Liver (tissue), 9 donors: ENCODE measurements around the gene C18orf32. TPM values are rescaled to one million over a fixed set of nuclear protein-coding genes. Genes with fewer than 3 reads are reported as not detected.

Experiments used
- DNase-seq: peaks from one replicate; pipeline ENCODE4 v3.0.0-alpha.2; 2017; ENCODE audit warnings: low spot score
- H3K27ac ChIP-seq, 2 donors: one replicate each; pipeline ENCODE4 v1.7.0; 2013; ENCODE audit warnings: inconsistent platforms in 2 of 2, low read length in 2 of 2, control low read depth in 1 of 2, low read depth in 1 of 2, mild to moderate bottlenecking in 1 of 2
- H3K27me3 ChIP-seq, 4 donors: one replicate each; pipeline versions ENCODE4 v1.6.1 to v1.7.0; 2013; ENCODE audit warnings: low read length in 3 of 4, inconsistent platforms in 1 of 4, mild to moderate bottlenecking in 1 of 4, moderate library complexity in 1 of 4; ENCODE audit not compliant: control insufficient read depth in 4 of 4, insufficient read depth in 4 of 4
- H3K36me3 ChIP-seq, 4 donors: one replicate each; pipeline versions ENCODE4 v1.6.1 to v1.7.0; 2013; ENCODE audit warnings: low read length in 3 of 4, mild to moderate bottlenecking in 3 of 4, low read depth in 1 of 4, moderate library complexity in 1 of 4; ENCODE audit not compliant: control insufficient read depth in 4 of 4, insufficient read depth in 3 of 4
- H3K4me1 ChIP-seq, 4 donors: one replicate each; pipeline versions ENCODE4 v1.6.1 to v1.7.0; 2013; ENCODE audit warnings: low read length in 3 of 4, mild to moderate bottlenecking in 3 of 4, moderate library complexity in 1 of 4; ENCODE audit not compliant: control insufficient read depth in 4 of 4, insufficient read depth in 4 of 4
- H3K4me3 ChIP-seq, 3 donors: one replicate each; pipeline versions ENCODE4 v1.6.1 to v1.7.0; 2013; ENCODE audit warnings: low read length in 3 of 3, control low read depth in 1 of 3, low read depth in 1 of 3, mild to moderate bottlenecking in 1 of 3
- H3K9ac ChIP-seq, 2 donors: one replicate each; pipeline ENCODE4 v1.7.0; 2013; ENCODE audit warnings: low read length in 2 of 2, mild to moderate bottlenecking in 2 of 2, moderate library complexity in 2 of 2, control low read depth in 1 of 2, low read depth in 1 of 2
- H3K9me3 ChIP-seq, 4 donors: one replicate each; pipeline versions ENCODE4 v1.6.1 to v1.7.0; 2013; ENCODE audit warnings: low read length in 3 of 4; ENCODE audit not compliant: control insufficient read depth in 4 of 4
- ATF3 ChIP-seq: IDR thresholded peaks from 2 replicates; pipeline ENCODE4 v1.6.1; 2016; ENCODE audit warnings: antibody characterized with exemption
- CTCF ChIP-seq: fragments of 150-350 bp; IDR thresholded peaks from 2 replicates; pipeline ENCODE4 v1.5.1; 2017; ENCODE audit warnings: improper control_type of control experiment, low read depth, low read length; ENCODE audit not compliant: missing input control
- FOXA1 ChIP-seq: IDR thresholded peaks from 2 replicates; pipeline ENCODE4 v1.6.1; 2016; ENCODE audit warnings: antibody characterized with exemption
- FOXA2 ChIP-seq: IDR thresholded peaks from 2 replicates; pipeline ENCODE4 v1.6.1; 2016; ENCODE audit warnings: antibody characterized with exemption
- GABPA ChIP-seq, 2 donors: IDR thresholded peaks in 1 of 2; conservative IDR thresholded peaks in 1 of 2; 2 replicates each; pipeline ENCODE4 v1.6.1; 2016; ENCODE audit warnings: antibody characterized with exemption in 2 of 2, mild to moderate bottlenecking in 1 of 2, moderate library complexity in 1 of 2
- HNF4A ChIP-seq, 2 donors: conservative IDR thresholded peaks; 2 replicates each; pipeline ENCODE4 v1.6.1; 2016; ENCODE audit warnings: antibody characterized with exemption in 2 of 2, mild to moderate bottlenecking in 2 of 2
- HNF4G ChIP-seq: IDR thresholded peaks from 2 replicates; pipeline ENCODE4 v1.6.1; 2016; ENCODE audit warnings: antibody characterized with exemption
- JUND ChIP-seq, 2 donors: IDR thresholded peaks; 2 replicates each; pipeline ENCODE4 v1.6.1; 2016; ENCODE audit warnings: antibody characterized with exemption in 2 of 2
- NR2F2 ChIP-seq: IDR thresholded peaks from 2 replicates; pipeline ENCODE4 v1.6.1; 2016; ENCODE audit warnings: antibody characterized with exemption
- RAD21 ChIP-seq, 2 donors: IDR thresholded peaks; 2 replicates each; pipeline ENCODE4 v1.6.1; 2016; ENCODE audit warnings: antibody characterized with exemption in 2 of 2, mild to moderate bottlenecking in 2 of 2
- RXRA ChIP-seq, 2 donors: IDR thresholded peaks; 2 replicates each; pipeline ENCODE4 v1.6.1; 2017 to 2018; ENCODE audit warnings: antibody characterized with exemption in 2 of 2, mild to moderate bottlenecking in 1 of 2
- SP1 ChIP-seq: IDR thresholded peaks from 2 replicates; pipeline ENCODE4 v1.6.1; 2018; ENCODE audit warnings: antibody characterized with exemption, mild to moderate bottlenecking
- TAF1 ChIP-seq: conservative IDR thresholded peaks from 2 replicates; pipeline ENCODE4 v1.6.1; 2016; ENCODE audit warnings: antibody characterized with exemption, mild to moderate bottlenecking
- YY1 ChIP-seq: IDR thresholded peaks from 2 replicates; pipeline ENCODE4 v1.6.1; 2016; ENCODE audit warnings: antibody characterized with exemption, mild to moderate bottlenecking
- WGBS: extraction: QIAGEN DNeasy Blood & Tissue Kit; methylation state at CpG from one replicate; pipeline ENCODE4 v1.1.7; 2013; 5-methylcytosine and 5-hydroxymethylcytosine counted together
- polyA plus RNA-seq, 2 donors: library from polyadenylated mRNA; stranded (reverse) in 1 of 2; unstranded in 1 of 2; fragments of 200-250 nt in 1 of 2; fragments of >200 nt in 1 of 2; fragmentation: Nextera tagmentation in 1 of 2; extraction: Ambion mirVana in 1 of 2; gene quantifications; one replicate each; pipeline versions ENCODE4 v1.2.1 to v1.2.3, GENCODE V29; 2013 to 2015
- total RNA-seq, 2 donors: library from RNA; depleted of rRNA; stranded (reverse); fragments of >200 nt; gene quantifications; one replicate each; pipeline ENCODE4 v1.2.3, GENCODE V29; 2014
- TF ChIP-seq, protein P1 (sequence below): IDR thresholded peaks from 2 replicates; pipeline ENCODE4 v1.6.1; 2016; ENCODE audit warnings: antibody characterized with exemption
- TF ChIP-seq, protein P2 (sequence below): IDR thresholded peaks from 2 replicates; pipeline ENCODE4 v1.6.1; 2016; ENCODE audit warnings: antibody characterized with exemption
- TF ChIP-seq, protein P3 (sequence below): IDR thresholded peaks from 2 replicates; pipeline ENCODE4 v1.6.1; 2016; ENCODE audit warnings: antibody characterized with exemption, mild to moderate bottlenecking
- donor health status: healthy.
- donor health status: healthy.
- donor health status: healthy.
- donor health status: healthy.
- donor health status: healthy.

C18orf32 gene
- total and polyA plus RNA-seq, 4 donors, result 12.4 to 63.2 (median 29.8) TPM

GRCh38 chr18:49460976-49461601 lies 25.9 kb downstream of the C18orf32 start:
- no peak for TF ChIP-seq GABPA (IDR thresholded peaks at IDR 0.05 in 1 of 2, conservative IDR thresholded peaks at IDR 0.05 in 1 of 2)
- TF ChIP-seq, protein P1, sequence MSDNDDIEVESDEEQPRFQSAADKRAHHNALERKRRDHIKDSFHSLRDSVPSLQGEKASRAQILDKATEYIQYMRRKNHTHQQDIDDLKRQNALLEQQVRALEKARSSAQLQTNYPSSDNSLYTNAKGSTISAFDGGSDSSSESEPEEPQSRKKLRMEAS, result peak; percentile 12
- peak in 1 of 2 donors; percentile 22 for TF ChIP-seq JUND (IDR thresholded peaks at IDR 0.05)
- peak; percentile 19 for TF ChIP-seq NR2F2
- H3K27ac ChIP-seq, result peak overlapping the region; percentile 86 to 87
- H3K9me3 ChIP-seq, result no peaks in the 10 kb centered on the region
- no peaks in the 10 kb centered on the region for H3K27me3 ChIP-seq
- peak overlapping the region in 1 of 2 donors; percentile 48 for H3K9ac ChIP-seq
- no peaks in the 10 kb centered on the region for H3K36me3 ChIP-seq
- no peak for DNase-seq
- peak overlapping the region; percentile 95 to 98 (median 96) for H3K4me3 ChIP-seq
- WGBS, result 55% methylated on average over 19 of the region's 19 CpGs
- peaks cover 4 to 24% (median 10%) of the 10 kb centered on the region in 4 donors for H3K4me1 ChIP-seq

DNA sequence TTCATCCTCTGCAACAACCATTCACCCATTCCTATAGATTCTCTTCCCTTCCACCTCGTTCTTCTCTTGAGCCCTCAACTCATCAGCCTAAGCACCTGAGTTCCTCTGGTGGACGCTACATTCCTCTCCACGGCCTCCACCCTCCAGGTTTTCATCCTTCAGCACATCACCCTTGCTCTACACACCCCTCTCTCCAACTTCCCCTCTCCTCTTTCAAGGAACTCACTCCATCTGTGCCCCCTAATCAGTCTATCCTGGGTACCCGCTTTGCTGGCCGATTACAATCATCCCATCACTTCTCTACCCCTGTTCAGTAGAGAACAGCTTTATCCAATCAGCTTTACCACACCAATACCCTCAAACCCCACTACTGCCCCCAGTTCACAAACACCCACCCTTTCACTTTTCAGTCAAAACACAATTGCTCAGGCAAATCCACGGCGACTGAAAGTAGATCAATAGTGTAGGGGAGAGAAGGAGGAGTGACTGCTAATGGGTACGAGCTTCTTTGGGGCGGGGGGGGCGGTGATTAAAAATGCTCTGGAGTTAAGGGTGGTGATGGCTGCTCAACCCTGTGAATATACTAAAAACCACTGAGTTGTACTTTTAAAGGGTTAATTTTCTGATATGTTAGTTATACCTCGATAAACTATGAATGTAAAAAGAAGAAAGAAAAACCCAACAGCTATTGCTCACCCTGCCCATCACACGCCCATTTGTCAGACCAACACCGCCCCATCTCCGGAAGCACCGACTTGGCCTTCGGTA lies 27.4 kb downstream of the C18orf32 start:
- Histone ChIP-seq H3K27me3 (no peaks in the 10 kb centered on the region), H3K9ac (peak overlapping the region; percentile 55 to 95), H3K4me3 (peak overlapping the region; percentile 95 to 98 (median 96)), H3K4me1 (peaks cover 4 to 24% (median 10%) of the 10 kb centered on the region in 4 donors), H3K9me3 (no peaks in the 10 kb centered on the region), H3K36me3 (no peaks in the 10 kb centered on the region), H3K27ac (peak overlapping the region; percentile 86 to 87)
- TF ChIP-seq, protein P2, sequence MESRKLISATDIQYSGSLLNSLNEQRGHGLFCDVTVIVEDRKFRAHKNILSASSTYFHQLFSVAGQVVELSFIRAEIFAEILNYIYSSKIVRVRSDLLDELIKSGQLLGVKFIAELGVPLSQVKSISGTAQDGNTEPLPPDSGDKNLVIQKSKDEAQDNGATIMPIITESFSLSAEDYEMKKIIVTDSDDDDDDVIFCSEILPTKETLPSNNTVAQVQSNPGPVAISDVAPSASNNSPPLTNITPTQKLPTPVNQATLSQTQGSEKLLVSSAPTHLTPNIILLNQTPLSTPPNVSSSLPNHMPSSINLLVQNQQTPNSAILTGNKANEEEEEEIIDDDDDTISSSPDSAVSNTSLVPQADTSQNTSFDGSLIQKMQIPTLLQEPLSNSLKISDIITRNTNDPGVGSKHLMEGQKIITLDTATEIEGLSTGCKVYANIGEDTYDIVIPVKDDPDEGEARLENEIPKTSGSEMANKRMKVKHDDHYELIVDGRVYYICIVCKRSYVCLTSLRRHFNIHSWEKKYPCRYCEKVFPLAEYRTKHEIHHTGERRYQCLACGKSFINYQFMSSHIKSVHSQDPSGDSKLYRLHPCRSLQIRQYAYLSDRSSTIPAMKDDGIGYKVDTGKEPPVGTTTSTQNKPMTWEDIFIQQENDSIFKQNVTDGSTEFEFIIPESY, result no peak
- no peak for TF ChIP-seq FOXA2
- TF ChIP-seq RAD21 (IDR thresholded peaks at IDR 0.05), result no peak
- TF ChIP-seq, protein P1, result no peak
- TF ChIP-seq GABPA (IDR thresholded peaks at IDR 0.05 in 1 of 2, conservative IDR thresholded peaks at IDR 0.05 in 1 of 2), result no peak
- TF ChIP-seq YY1, result no peak
- TF ChIP-seq CTCF, result no peak
- TF ChIP-seq HNF4A (conservative IDR thresholded peaks at IDR 0.05), result no peak
- TF ChIP-seq NR2F2, result no peak
- TF ChIP-seq RXRA (IDR thresholded peaks at IDR 0.05), result no peak
- no peak for TF ChIP-seq TAF1
- no peak for TF ChIP-seq FOXA1
- TF ChIP-seq SP1, result no peak
- no peak for TF ChIP-seq JUND (IDR thresholded peaks at IDR 0.05)
- TF ChIP-seq, protein P3, sequence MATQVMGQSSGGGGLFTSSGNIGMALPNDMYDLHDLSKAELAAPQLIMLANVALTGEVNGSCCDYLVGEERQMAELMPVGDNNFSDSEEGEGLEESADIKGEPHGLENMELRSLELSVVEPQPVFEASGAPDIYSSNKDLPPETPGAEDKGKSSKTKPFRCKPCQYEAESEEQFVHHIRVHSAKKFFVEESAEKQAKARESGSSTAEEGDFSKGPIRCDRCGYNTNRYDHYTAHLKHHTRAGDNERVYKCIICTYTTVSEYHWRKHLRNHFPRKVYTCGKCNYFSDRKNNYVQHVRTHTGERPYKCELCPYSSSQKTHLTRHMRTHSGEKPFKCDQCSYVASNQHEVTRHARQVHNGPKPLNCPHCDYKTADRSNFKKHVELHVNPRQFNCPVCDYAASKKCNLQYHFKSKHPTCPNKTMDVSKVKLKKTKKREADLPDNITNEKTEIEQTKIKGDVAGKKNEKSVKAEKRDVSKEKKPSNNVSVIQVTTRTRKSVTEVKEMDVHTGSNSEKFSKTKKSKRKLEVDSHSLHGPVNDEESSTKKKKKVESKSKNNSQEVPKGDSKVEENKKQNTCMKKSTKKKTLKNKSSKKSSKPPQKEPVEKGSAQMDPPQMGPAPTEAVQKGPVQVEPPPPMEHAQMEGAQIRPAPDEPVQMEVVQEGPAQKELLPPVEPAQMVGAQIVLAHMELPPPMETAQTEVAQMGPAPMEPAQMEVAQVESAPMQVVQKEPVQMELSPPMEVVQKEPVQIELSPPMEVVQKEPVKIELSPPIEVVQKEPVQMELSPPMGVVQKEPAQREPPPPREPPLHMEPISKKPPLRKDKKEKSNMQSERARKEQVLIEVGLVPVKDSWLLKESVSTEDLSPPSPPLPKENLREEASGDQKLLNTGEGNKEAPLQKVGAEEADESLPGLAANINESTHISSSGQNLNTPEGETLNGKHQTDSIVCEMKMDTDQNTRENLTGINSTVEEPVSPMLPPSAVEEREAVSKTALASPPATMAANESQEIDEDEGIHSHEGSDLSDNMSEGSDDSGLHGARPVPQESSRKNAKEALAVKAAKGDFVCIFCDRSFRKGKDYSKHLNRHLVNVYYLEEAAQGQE, result no peak
- TF ChIP-seq ATF3, result no peak
- no peak for TF ChIP-seq HNF4G
- 23% methylated on average over 16 of the region's 16 CpGs for WGBS
- DNase-seq, result no peak
